K562 (cell line): ENCODE data around the gene IFT81. TPM values are rescaled to one million over a fixed set of nuclear protein-coding genes. Genes with fewer than 3 reads are reported as not detected.
A peak's percentile ranks its signal among the peaks of the same experiment; 100 is the strongest.

Source experiments
- COPS2 ChIP-seq: fragments of 450-650 bp; conservative IDR thresholded peaks from 2 replicates; pipeline ENCODE4 v1.6.1; 2016; ENCODE audit warnings: mild to moderate bottlenecking, moderate library complexity
- FOXK1 ChIP-seq: sonication (generic); formaldehyde crosslinking; IDR thresholded peaks from 2 replicates; pipeline ENCODE4 v1.8.0; 2022; ENCODE audit warnings: missing genetic modification reagents, mild to moderate bottlenecking, borderline replicate concordance
- KDM4B ChIP-seq, 2 experiments: fragments of 450-650 bp in 1 of 2; sonication (generic) in 1 of 2; IDR thresholded peaks; 2 replicates each; pipeline ENCODE4 v1.6.1; 2016 to 2017; ENCODE audit warnings: borderline replicate concordance in 2 of 2, antibody characterized with exemption in 1 of 2, low read depth in 1 of 2, mild to moderate bottlenecking in 1 of 2
- NFYB ChIP-seq: IDR thresholded peaks from 2 replicates; pipeline ENCODE4 v1.6.1; 2011; ENCODE audit warnings: mild to moderate bottlenecking, moderate library complexity; ENCODE audit not compliant: insufficient read length; ENCODE audit errors: extremely low read depth
- POLR2B ChIP-seq: fragments of 450-650 bp; IDR thresholded peaks from 2 replicates; pipeline ENCODE4 v1.6.1; 2018; ENCODE audit warnings: low read depth; ENCODE audit not compliant: partially characterized antibody
- RBM25 ChIP-seq: fragments of 200-400 bp; formaldehyde crosslinking; IDR thresholded peaks from 2 replicates; pipeline ENCODE4 v1.6.1; 2018; ENCODE audit warnings: low read length, low read depth, moderate library complexity; ENCODE audit not compliant: severe bottlenecking
- REST ChIP-seq, 2 experiments: fragments of 450-650 bp; formaldehyde crosslinking in 1 of 2; IDR thresholded peaks; 2 replicates each; pipeline versions ENCODE4 v1.4.0 to v1.6.1; 2014 to 2020; ENCODE audit warnings: mild to moderate bottlenecking in 2 of 2, borderline replicate concordance in 1 of 2, low read depth in 1 of 2
- SMC3 ChIP-seq: conservative IDR thresholded peaks from 2 replicates; pipeline ENCODE4 v1.6.1; 2011; ENCODE audit warnings: low read depth, low read length, improper control_type of control experiment; ENCODE audit not compliant: insufficient read depth
- STAG1 ChIP-seq: sonication (generic); formaldehyde crosslinking; IDR thresholded peaks from 2 replicates; pipeline ENCODE4 v1.5.0; 2020; ENCODE audit warnings: missing genetic modification reagents, borderline replicate concordance
- ZBTB43 ChIP-seq: sonication (generic); formaldehyde crosslinking; IDR thresholded peaks from 2 replicates; pipeline ENCODE4 v1.8.0; 2023; ENCODE audit warnings: mild to moderate bottlenecking, missing genetic modification reagents
- ZFP1 ChIP-seq: fragments of 450-650 bp; formaldehyde crosslinking; IDR thresholded peaks from 2 replicates; pipeline ENCODE4 v1.4.0; 2020; ENCODE audit warnings: mild to moderate bottlenecking, mixed read lengths
- ZNF217 ChIP-seq: sonication (generic); formaldehyde crosslinking; IDR thresholded peaks from 2 replicates; pipeline ENCODE4 v1.8.0; 2022; ENCODE audit warnings: mild to moderate bottlenecking, missing genetic modification reagents
- ZNF311 ChIP-seq: fragments of 250-450 bp; sonication (Bioruptor Pico); IDR thresholded peaks from 2 replicates; pipeline ENCODE4 v1.4.0; 2020; ENCODE audit warnings: mild to moderate bottlenecking, moderate library complexity
- ZNF695 ChIP-seq: fragments of 450-650 bp; formaldehyde crosslinking; IDR thresholded peaks from 2 replicates; pipeline ENCODE4 v1.4.0; 2020; ENCODE audit warnings: mild to moderate bottlenecking, moderate library complexity
- ZSCAN29 ChIP-seq: fragments of 450-650 bp; IDR thresholded peaks from 2 replicates; pipeline ENCODE4 v1.6.1; 2017
- polyA plus RNA-seq, 8 experiments: library from polyadenylated mRNA; depleted of rRNA in 4 of 8; stranded (reverse) in 5 of 8; unstranded in 3 of 8; fragments of >200 nt; fragmentation: Nextera tagmentation in 2 of 8; fragmentation: Illumina TruSeq in 1 of 8; extraction: Ambion mirVana in 2 of 8; extraction: Trizol in 1 of 8; gene quantifications; 2 replicates each; pipeline versions ENCODE4 v1.2.1 to v1.2.3, GENCODE V29; 2011 to 2014; ENCODE audit warnings: inconsistent platforms in 1 of 8, missing spikeins in 1 of 8
- total RNA-seq, 7 experiments: library from RNA; depleted of rRNA in 6 of 7; stranded (reverse); fragments of >200 nt in 6 of 7; fragmentation: Illumina TruSeq in 2 of 7; extraction: Trizol in 2 of 7; gene quantifications; 2 replicates each; pipeline versions ENCODE4 v1.2.1 to v1.2.3, GENCODE V29; 2011 to 2021; ENCODE audit warnings: low replicate concordance in 1 of 7
- TF ChIP-seq, protein P1 (sequence below): fragments of 250-450 bp; sonication (Bioruptor Pico); IDR thresholded peaks from 2 replicates; pipeline ENCODE4 v1.5.0; 2022; ENCODE audit warnings: mild to moderate bottlenecking

Gene IFT81
- total and polyA plus RNA-seq, 9 of the 15 experiments (the other 6 are each of a cell fraction or from before 2014, with no cell fraction given): 2.8 to 11.9 (median 7.9) TPM

GRCh38 chr12:110080410-110080809 lies 43.7 kb upstream of the IFT81 start (continued):
- TF ChIP-seq NFYB: no peak
- TF ChIP-seq, protein P1, sequence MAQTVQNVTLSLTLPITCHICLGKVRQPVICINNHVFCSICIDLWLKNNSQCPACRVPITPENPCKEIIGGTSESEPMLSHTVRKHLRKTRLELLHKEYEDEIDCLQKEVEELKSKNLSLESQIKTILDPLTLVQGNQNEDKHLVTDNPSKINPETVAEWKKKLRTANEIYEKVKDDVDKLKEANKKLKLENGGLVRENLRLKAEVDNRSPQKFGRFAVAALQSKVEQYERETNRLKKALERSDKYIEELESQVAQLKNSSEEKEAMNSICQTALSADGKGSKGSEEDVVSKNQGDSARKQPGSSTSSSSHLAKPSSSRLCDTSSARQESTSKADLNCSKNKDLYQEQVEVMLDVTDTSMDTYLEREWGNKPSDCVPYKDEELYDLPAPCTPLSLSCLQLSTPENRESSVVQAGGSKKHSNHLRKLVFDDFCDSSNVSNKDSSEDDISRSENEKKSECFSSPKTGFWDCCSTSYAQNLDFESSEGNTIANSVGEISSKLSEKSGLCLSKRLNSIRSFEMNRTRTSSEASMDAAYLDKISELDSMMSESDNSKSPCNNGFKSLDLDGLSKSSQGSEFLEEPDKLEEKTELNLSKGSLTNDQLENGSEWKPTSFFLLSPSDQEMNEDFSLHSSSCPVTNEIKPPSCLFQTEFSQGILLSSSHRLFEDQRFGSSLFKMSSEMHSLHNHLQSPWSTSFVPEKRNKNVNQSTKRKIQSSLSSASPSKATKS: no peak
- no peak for TF ChIP-seq ZSCAN29
- TF ChIP-seq COPS2: no peak
- no peak for TF ChIP-seq RBM25
- TF ChIP-seq FOXK1 (CRISPR knock-in tag): peak; percentile 52; the same call in 1 of the 2 replicates
- TF ChIP-seq ZFP1 (CRISPR knock-in tag): no peak
- no peak for TF ChIP-seq POLR2B
- TF ChIP-seq REST (IDR thresholded peaks at IDR 0.05; ENCODE audit: borderline replicate concordance): no peak
- TF ChIP-seq REST (CRISPR knock-in tag; IDR thresholded peaks at IDR 0.05; ENCODE audit: low read depth): no peak
- TF ChIP-seq STAG1: 0 out of 2 replicates have a peak, but pooled peaks have one; percentile 17
- TF ChIP-seq SMC3: no peak
- no peak for TF ChIP-seq ZNF217
- TF ChIP-seq ZBTB43: peak; percentile 60; the same call in 1 of the 2 replicates
- no peak for TF ChIP-seq ZNF311 (CRISPR knock-in tag)
- no peak for TF ChIP-seq ZNF695
- TF ChIP-seq KDM4B (IDR thresholded peaks at IDR 0.05; ENCODE audit: borderline replicate concordance in 2 of 2, low read depth in 1 of 2): 0 out of 4 replicates have a peak, but pooled peaks of 1 of the 2 experiments have one; percentile 34
